ENCODE measurements around the gene PREX1. TPM values are rescaled to one million over a fixed set of nuclear protein-coding genes. Genes with fewer than 3 reads are reported as not detected.

Gene PREX1
- total and polyA plus RNA-seq, 2 donors (not counting 3 experiments of a cell fraction or from before 2014, with no cell fraction given), result 51.3 to 72.9 TPM

GRCh38 chr20:48682529-48683363 is 145.1 kb downstream of the PREX1 start:
- Histone ChIP-seq H4K20me1 (replicated peaks; ENCODE audit: control insufficient read depth, extremely low read depth, insufficient read depth, low read length) (no peaks in the 10 kb centered on the region), H2AFZ (ENCODE audit: low read depth, low read length) (no peak overlapping the region), H3K36me3 (ENCODE audit: control insufficient read depth in 2 of 2, extremely low read depth in 1 of 2, insufficient read depth in 2 of 2, low read length in 2 of 2) (peaks cover 12 to 14% of the 10 kb centered on the region in 2 experiments), H3K27ac (ENCODE audit: insufficient read depth, low read depth, low read length) (peak overlapping the region; percentile 48), H3K9me3 (replicated peaks; ENCODE audit: control insufficient read depth, insufficient read depth, low read length) (no peaks in the 10 kb centered on the region), H3K79me2 (ENCODE audit: control insufficient read depth, insufficient read depth, low read length) (no peaks in the 10 kb centered on the region), H3K4me2 (ENCODE audit: insufficient read depth, low read length) (peak overlapping the region; percentile 33), H3K27me3 (ENCODE audit: control insufficient read depth in 2 of 2, insufficient read depth in 2 of 2, low read length in 2 of 2) (no peaks in the 10 kb centered on the region), H3K9me1 (replicated peaks; ENCODE audit: control insufficient read depth, extremely low read depth, insufficient read depth, low read length) (no peaks in the 10 kb centered on the region), H3K9ac (replicated peaks; ENCODE audit: extremely low read depth, insufficient read depth, low read length) (no peak overlapping the region), H3K4me1 (ENCODE audit: control insufficient read depth, extremely low read depth, insufficient read depth, low read length) (peaks cover 56% of the 10 kb centered on the region), H3K4me3 (replicated peaks in 1 of 3; ENCODE audit: insufficient read depth in 1 of 3, low read depth in 1 of 3, low read length in 3 of 3) (no peak overlapping the region)
- TF ChIP-seq GATA2 (IDR thresholded peaks at IDR 0.05; ENCODE audit: insufficient read depth, insufficient read length, low read depth, low read length) (no peak), FOS (IDR thresholded peaks at IDR 0.05; ENCODE audit: borderline replicate concordance, insufficient read depth, low read length) (no peak), MAX (IDR thresholded peaks at IDR 0.05; ENCODE audit: insufficient read depth, insufficient read length) (peak; percentile 22), EZH2 (IDR thresholded peaks at IDR 0.05; ENCODE audit: borderline replicate concordance, low read depth, low read length, severe bottlenecking) (no peak), POLR2A (IDR thresholded peaks at IDR 0.05; ENCODE audit: low read depth, low read length) (no peak)
- DNase-seq (ENCODE audit: low read depth, low spot score), result peak; percentile 89
- no TSS peak for BruUV-seq (replicated peaks)
- peak; percentile 98 for FAIRE-seq
- dilution Hi-C loops (cut with MboI; ENCODE audit: extremely low pct_ligation_motif_present, low sequenced_read_pairs) (no loop called here), intact Hi-C loops (cut with micrococcal nuclease) (loop anchor here (1.0 to 5.0 kb wide), 3 partner anchors 12 to 145 kb away; partner anchors contain the start of gene PREX1)
- POLR2A ChIA-PET, result interaction anchor here (1.1 kb wide), 1 partner anchor 13 kb away, joined by 3 read pairs; no protein-coding TSS in a partner anchor
- CTCF ChIA-PET, result interaction anchor here (1.0 to 3.4 kb wide), 9 partner anchors 9 to 227 kb away, joined by 3 to 21 read pairs (median 6); no protein-coding TSS in a partner anchor
